ENCODE results near the gene DHRS1. TPM values are rescaled to one million over a fixed set of nuclear protein-coding genes. Genes with fewer than 3 reads are reported as not detected.
"Not testable (repeated sequence)": the region's sequence is repeated elsewhere in the genome, so short reads cannot be mapped to it uniquely, and the experiment has no call there.

DHRS1 gene
- total RNA-seq, 4 donors from 2014 or later = 8.2 to 33.0 (median 17.7) TPM

DNA sequence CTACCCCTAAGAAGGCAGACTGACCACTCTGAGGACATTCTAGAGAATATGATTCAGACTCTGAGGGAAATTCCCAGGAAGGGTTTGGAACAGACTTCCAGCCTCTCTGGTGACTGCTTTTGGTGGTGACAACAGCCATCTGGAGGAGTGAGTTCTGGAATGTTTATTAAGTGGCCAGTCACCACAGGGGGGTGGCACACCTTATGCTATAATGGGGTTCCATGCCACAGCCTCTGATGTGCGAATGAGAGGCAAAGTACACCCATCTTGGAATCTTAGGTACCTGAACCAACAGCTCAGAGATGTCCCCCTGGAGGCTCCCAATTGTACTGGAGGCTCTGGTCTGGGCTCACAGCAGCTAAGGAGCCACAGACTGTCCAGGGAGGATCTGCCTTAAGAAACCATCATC is 47.7 kb downstream of the DHRS1 start:
- Histone ChIP-seq H3K27ac (no peak overlapping the region), H3K4me3 (no peak overlapping the region), H3K36me3 (peaks cover 0 to 26% of the 10 kb centered on the region in 2 donors), H3K9me3 (no peaks in the 10 kb centered on the region), H3K4me1 (no peaks in the 10 kb centered on the region), H3K27me3 (no peaks in the 10 kb centered on the region)
- WGBS, 2 donors (ENCODE audit: low coverage in 1 of 2) = 100% methylated on average over 1 of the region's 1 CpG; no CpG with 5 or more reads in 1 of the 2 donors
- no peak for TF ChIP-seq POLR2A (IDR thresholded peaks at IDR 0.05)
- no peak for TF ChIP-seq EP300 (IDR thresholded peaks at IDR 0.05)
- TF ChIP-seq, protein P1, sequence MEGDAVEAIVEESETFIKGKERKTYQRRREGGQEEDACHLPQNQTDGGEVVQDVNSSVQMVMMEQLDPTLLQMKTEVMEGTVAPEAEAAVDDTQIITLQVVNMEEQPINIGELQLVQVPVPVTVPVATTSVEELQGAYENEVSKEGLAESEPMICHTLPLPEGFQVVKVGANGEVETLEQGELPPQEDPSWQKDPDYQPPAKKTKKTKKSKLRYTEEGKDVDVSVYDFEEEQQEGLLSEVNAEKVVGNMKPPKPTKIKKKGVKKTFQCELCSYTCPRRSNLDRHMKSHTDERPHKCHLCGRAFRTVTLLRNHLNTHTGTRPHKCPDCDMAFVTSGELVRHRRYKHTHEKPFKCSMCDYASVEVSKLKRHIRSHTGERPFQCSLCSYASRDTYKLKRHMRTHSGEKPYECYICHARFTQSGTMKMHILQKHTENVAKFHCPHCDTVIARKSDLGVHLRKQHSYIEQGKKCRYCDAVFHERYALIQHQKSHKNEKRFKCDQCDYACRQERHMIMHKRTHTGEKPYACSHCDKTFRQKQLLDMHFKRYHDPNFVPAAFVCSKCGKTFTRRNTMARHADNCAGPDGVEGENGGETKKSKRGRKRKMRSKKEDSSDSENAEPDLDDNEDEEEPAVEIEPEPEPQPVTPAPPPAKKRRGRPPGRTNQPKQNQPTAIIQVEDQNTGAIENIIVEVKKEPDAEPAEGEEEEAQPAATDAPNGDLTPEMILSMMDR (IDR thresholded peaks at IDR 0.05) = no peak
- TF ChIP-seq POLR2AphosphoS5 (IDR thresholded peaks at IDR 0.05) = no peak
- no peak for ATAC-seq

DNA sequence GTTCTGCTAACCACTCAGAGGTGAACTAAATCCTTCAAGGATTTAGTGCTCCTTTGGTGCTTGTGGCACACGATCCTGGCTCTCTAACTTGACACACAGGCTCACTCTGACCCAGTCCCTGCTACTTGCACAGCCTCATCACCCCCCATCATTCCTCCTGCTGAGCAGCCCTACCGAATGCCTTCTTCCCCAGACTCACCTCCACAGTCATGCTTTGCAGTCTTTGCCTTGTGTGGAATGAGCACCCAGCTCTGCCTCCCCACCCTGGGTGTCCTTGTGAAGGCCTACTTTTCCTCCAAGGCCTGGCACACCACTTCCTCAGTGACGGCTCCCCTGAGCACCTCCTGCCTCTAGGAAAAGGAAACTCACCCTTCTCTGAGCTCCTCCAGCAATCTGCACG is 49.2 kb downstream of the DHRS1 start:
- Histone ChIP-seq H3K36me3 (peaks cover 0 to 26% of the 10 kb centered on the region in 2 donors), H3K27me3 (no peaks in the 10 kb centered on the region), H3K4me3 (no peak overlapping the region), H3K27ac (no peak overlapping the region), H3K9me3 (no peaks in the 10 kb centered on the region), H3K4me1 (no peaks in the 10 kb centered on the region)
- TF ChIP-seq, protein P1 (IDR thresholded peaks at IDR 0.05) = no peak
- TF ChIP-seq POLR2AphosphoS5 (IDR thresholded peaks at IDR 0.05) = no peak
- no peak for TF ChIP-seq EP300 (IDR thresholded peaks at IDR 0.05)
- ATAC-seq = no peak
- WGBS, 2 donors (ENCODE audit: low coverage in 1 of 2) = 35 to 52% methylated on average over 4 of the region's 4 CpGs

DNA sequence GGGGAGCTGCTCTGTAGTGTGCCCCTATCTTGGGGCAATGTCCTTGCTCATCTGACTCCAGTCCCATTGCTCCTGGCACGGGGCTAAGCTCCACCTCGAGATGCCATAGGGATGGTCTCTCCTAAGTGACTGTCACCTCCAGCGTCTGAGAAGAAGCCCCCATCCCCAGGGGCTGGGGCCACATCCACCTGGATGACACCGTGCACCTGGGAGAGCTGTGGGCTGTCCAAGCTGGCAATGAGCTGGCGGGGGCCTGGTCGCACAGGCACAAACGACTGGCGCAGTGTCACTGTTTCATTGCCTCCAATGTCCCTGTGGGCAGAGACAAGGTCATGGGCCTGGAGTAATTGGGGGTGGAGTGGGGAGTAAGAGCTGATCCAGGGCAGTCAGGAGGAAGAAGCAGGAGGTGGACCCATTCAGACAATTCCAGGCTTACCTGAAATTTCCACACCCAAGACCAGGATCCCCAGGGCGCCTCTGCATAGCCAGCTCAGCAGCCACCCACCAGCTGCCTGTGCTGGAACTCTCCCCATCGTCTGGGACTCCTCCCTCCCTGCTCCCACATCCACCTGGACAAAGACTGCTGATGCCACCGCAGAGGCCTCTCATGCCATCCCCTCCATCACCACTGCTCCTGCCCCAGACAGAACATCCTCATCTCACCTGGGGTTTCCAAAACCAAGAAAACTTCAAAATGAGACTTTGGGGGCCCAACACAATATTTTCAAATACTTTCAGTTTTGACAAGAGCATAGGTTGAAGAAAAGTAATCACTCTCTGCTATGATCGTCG is 50.2 kb downstream of the DHRS1 start:
- ATAC-seq = no peak
- no peaks in the 10 kb centered on the region for H3K27me3 ChIP-seq
- H3K9me3 ChIP-seq = no peaks in the 10 kb centered on the region
- H3K4me1 ChIP-seq = no peaks in the 10 kb centered on the region
- no peak overlapping the region for H3K4me3 ChIP-seq
- H3K36me3 ChIP-seq = peaks cover 0 to 20% of the 10 kb centered on the region in 2 donors
- no peak overlapping the region for H3K27ac ChIP-seq
- TF ChIP-seq POLR2AphosphoS5 (IDR thresholded peaks at IDR 0.05) (no peak), POLR2A (IDR thresholded peaks at IDR 0.05) (no peak)
- WGBS, 2 donors (ENCODE audit: low coverage in 1 of 2) = 57 to 65% methylated on average over 4 to 5 of the region's 13 CpGs

DNA sequence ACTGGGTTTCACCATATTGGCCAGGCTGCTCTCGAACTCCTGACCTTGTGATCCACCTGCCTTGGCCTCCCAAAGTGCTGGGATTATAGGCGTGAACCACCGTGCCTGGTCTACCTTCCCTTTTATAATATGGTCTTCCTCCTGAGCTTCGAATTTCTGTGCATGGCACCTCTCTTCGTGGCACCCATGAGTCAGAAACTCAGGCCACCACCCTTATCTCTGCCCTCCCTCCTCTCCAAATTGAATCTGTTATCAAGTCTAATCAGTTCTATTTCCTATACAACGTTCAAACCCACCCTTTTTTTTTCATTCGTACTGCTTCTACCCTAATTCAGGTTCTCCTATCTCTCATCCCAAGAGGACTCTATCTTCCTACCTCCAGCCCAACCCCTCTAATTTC is 52.2 kb downstream of the DHRS1 start:
- Histone ChIP-seq H3K4me3 (no peak overlapping the region), H3K27ac (no peak overlapping the region), H3K36me3 (peaks cover 0 to under 1% of the 10 kb centered on the region in 2 donors), H3K4me1 (peaks cover 0 to 11% (median 3%) of the 10 kb centered on the region in 3 donors), H3K27me3 (no peaks in the 10 kb centered on the region), H3K9me3 (no peaks in the 10 kb centered on the region)
- no peak for ATAC-seq
- 61 to 73% methylated on average over 5 to 7 of the region's 7 CpGs for WGBS, 2 donors (ENCODE audit: low coverage in 1 of 2)
- TF ChIP-seq POLR2AphosphoS5 (IDR thresholded peaks at IDR 0.05) = no peak
- TF ChIP-seq POLR2A (IDR thresholded peaks at IDR 0.05) = no peak
- no peak for TF ChIP-seq EP300 (IDR thresholded peaks at IDR 0.05)
- TF ChIP-seq, protein P1 (IDR thresholded peaks at IDR 0.05) = no peak

DNA sequence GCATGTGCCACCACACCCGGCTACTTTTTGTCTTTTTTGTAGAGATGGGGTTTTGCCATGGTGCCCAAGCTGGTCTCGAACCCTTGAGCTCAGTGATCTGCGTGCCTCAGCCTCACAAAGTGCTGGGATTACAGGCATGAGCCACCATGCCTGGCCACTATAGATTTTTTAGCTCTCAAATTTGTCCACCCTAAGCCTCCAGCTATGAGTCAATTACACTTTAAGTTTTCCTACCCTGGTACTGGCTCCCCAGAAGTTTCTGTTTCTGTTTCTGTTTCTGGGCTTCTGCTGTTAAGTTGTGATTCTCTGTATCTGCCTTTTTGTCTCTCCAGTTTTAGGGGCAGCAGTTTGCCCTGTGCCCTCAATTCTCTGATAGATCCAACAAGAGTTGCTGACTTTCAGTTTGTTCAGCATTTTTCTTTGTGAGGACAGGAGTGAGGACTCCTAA is 52.8 kb downstream of the DHRS1 start:
- Histone ChIP-seq H3K4me1 (peaks cover 0 to 12% (median 3%) of the 10 kb centered on the region in 3 donors), H3K27ac (no peak overlapping the region), H3K36me3 (no peaks in the 10 kb centered on the region), H3K27me3 (no peaks in the 10 kb centered on the region), H3K9me3 (no peaks in the 10 kb centered on the region), H3K4me3 (no peak overlapping the region)
- no peak for TF ChIP-seq POLR2A (IDR thresholded peaks at IDR 0.05)
- ATAC-seq = no peak
- 40 to 96% methylated on average over 1 to 3 of the region's 3 CpGs for WGBS, 2 donors (ENCODE audit: low coverage in 1 of 2)

DNA sequence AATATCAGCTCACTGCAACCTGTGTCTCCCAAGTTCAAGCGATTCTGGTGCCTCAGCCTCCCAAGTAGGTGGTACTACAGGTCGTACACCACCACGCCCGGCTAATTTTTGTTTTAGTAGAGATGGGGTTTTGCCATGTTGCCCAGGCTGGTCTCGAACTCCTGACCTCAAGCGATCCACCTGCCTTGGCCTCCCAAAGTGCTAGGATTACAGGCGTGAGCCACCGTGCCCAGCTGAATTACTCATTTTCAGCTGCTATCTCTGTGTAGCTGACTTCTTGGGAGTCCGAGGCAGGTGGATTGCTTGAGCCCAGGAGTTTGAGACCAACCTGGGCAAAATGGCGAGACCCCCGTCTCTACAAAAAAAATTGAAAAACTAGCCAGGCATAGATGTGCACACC is 54.2 kb downstream of the DHRS1 start:
- not testable (repeated sequence) for H3K27ac ChIP-seq, H3K27me3 ChIP-seq, H3K4me3 ChIP-seq, ATAC-seq, H3K9me3 ChIP-seq
- 90 to 93% methylated on average over 2 to 4 of the region's 11 CpGs for WGBS, 2 donors (ENCODE audit: low coverage in 1 of 2)
- Histone ChIP-seq H3K36me3 (peaks cover 0 to 11% of the 10 kb centered on the region in 2 donors), H3K4me1 (peaks cover 2 to 26% (median 16%) of the 10 kb centered on the region in 3 donors)
